ENCODE measurements around the gene PLA2G2A. TPM values are rescaled to one million over a fixed set of nuclear protein-coding genes. Genes with fewer than 3 reads are reported as not detected.

The PLA2G2A gene
- total RNA-seq, 1 experiment from 2014 or later, result 1.2 TPM

GRCh38 chr1:19978143-19978542 is 1.3 kb downstream of the PLA2G2A start:
- POLR2A ChIA-PET, result no interaction called here
- H3K27ac Mint-ChIP-seq, result no peak overlapping the region
- no peak for DNase-seq (ENCODE audit: low spot score)
- no peak for ATAC-seq
- CTCF ChIA-PET, result no interaction called here
- no peak for TF ChIP-seq GABPB1 (CRISPR knock-in tag; IDR thresholded peaks at IDR 0.05)
- TF ChIP-seq STAT6 (CRISPR knock-in tag; conservative IDR thresholded peaks at IDR 0.05; ENCODE audit: low read depth), result no peak
- TF ChIP-seq MXD4 (CRISPR knock-in tag; IDR thresholded peaks at IDR 0.05; ENCODE audit: borderline replicate concordance), result no peak
- TF ChIP-seq ZNF425 (CRISPR knock-in tag; conservative IDR thresholded peaks at IDR 0.05), result no peak
- no peak for TF ChIP-seq ZNF532 (CRISPR knock-in tag; IDR thresholded peaks at IDR 0.05; ENCODE audit: borderline replicate concordance)
- no peak for TF ChIP-seq ZNF671 (CRISPR knock-in tag; IDR thresholded peaks at IDR 0.05)
- no peak for TF ChIP-seq CTCF (IDR thresholded peaks at IDR 0.05)
- TF ChIP-seq FOXJ3 (CRISPR knock-in tag; IDR thresholded peaks at IDR 0.05; ENCODE audit: borderline replicate concordance), result no peak
- TF ChIP-seq CREM (CRISPR knock-in tag; IDR thresholded peaks at IDR 0.05), result no peak
- no peak for TF ChIP-seq CBFB (CRISPR knock-in tag; IDR thresholded peaks at IDR 0.05; ENCODE audit: low read depth)
- TF ChIP-seq ZNF281 (CRISPR knock-in tag; IDR thresholded peaks at IDR 0.05), result no peak
- TF ChIP-seq NFYB (CRISPR knock-in tag; conservative IDR thresholded peaks at IDR 0.05; ENCODE audit: low read depth), result no peak
- TF ChIP-seq SP1 (CRISPR knock-in tag; conservative IDR thresholded peaks at IDR 0.05), result no peak
- peaks cover under 1% of the 10 kb centered on the region for H3K9me3 Mint-ChIP-seq
- peaks cover 47% of the 10 kb centered on the region for H3K4me1 Mint-ChIP-seq
- 0 out of 2 replicates have a peak, but pooled peaks cover under 1% of the 10 kb centered on the region for H3K36me3 Mint-ChIP-seq
- H3K27me3 Mint-ChIP-seq (ENCODE audit: low read depth), result peaks cover 4% of the 10 kb centered on the region
- no peak overlapping the region for H3K4me3 Mint-ChIP-seq

Measured in WTC11 (cell line).